Measurements from ENCODE around the gene EXOC2.

EXOC2 gene

GRCh38 chr6:718345-718744 lies 25.4 kb upstream of the EXOC2 start:
- no peak overlapping the region for H3K27ac Mint-ChIP-seq
- H3K27me3 Mint-ChIP-seq (ENCODE audit: low read depth, poor library complexity) = peaks cover 38% of the 10 kb centered on the region
- no peak overlapping the region for H3K4me3 Mint-ChIP-seq
- H3K4me1 Mint-ChIP-seq = peaks cover 6% of the 10 kb centered on the region
- DNase-seq = no peak
- no peaks in the 10 kb centered on the region for H3K9me3 Mint-ChIP-seq
- no peaks in the 10 kb centered on the region for H3K36me3 Mint-ChIP-seq (ENCODE audit: low read depth)
- no peak for TF ChIP-seq CTCF (IDR thresholded peaks at IDR 0.05)

GRCh38 chr6:717135-717534 lies 24.2 kb upstream of the EXOC2 start:
- Mint-ChIP-seq H3K27me3 (ENCODE audit: low read depth, poor library complexity) (peaks cover 33% of the 10 kb centered on the region), H3K4me1 (peaks cover 6% of the 10 kb centered on the region), H3K36me3 (ENCODE audit: low read depth) (no peaks in the 10 kb centered on the region)

GRCh38 chr6:715709-716491 lies 23.0 kb upstream of the EXOC2 start:
- DNase-seq = no peak
- peaks cover 13% of the 10 kb centered on the region for H3K4me1 Mint-ChIP-seq
- TF ChIP-seq CTCF (IDR thresholded peaks at IDR 0.05) = no peak
- H3K36me3 Mint-ChIP-seq (ENCODE audit: low read depth) = no peaks in the 10 kb centered on the region
- H3K27ac Mint-ChIP-seq = no peak overlapping the region
- H3K27me3 Mint-ChIP-seq (ENCODE audit: low read depth, poor library complexity) = peaks cover 37% of the 10 kb centered on the region
- H3K9me3 Mint-ChIP-seq = no peaks in the 10 kb centered on the region
- no peak overlapping the region for H3K4me3 Mint-ChIP-seq

More at GRCh38 chr6:717135-717534, 24.2 kb upstream of the EXOC2 start:
- Mint-ChIP-seq H3K9me3 (no peaks in the 10 kb centered on the region), H3K4me3 (no peak overlapping the region), H3K27ac (no peak overlapping the region)
- no peak for DNase-seq
- TF ChIP-seq CTCF (IDR thresholded peaks at IDR 0.05) = no peak

- no peak for TF ChIP-seq CTCF (IDR thresholded peaks at IDR 0.05)
- no peaks in the 10 kb centered on the region for H3K36me3 Mint-ChIP-seq (ENCODE audit: low read depth)
- H3K9me3 Mint-ChIP-seq = no peaks in the 10 kb centered on the region
- DNase-seq = no peak
- H3K27me3 Mint-ChIP-seq (ENCODE audit: low read depth, poor library complexity) = peaks cover 40% of the 10 kb centered on the region
- H3K27ac Mint-ChIP-seq = no peak overlapping the region
- peaks cover 23% of the 10 kb centered on the region for H3K4me1 Mint-ChIP-seq
- H3K4me3 Mint-ChIP-seq = no peak overlapping the region
Observed at GRCh38 chr6:714100-714499, 21.2 kb upstream of the EXOC2 start.

GRCh38 chr6:713351-713750 lies 20.4 kb upstream of the EXOC2 start:
- Mint-ChIP-seq H3K27me3 (ENCODE audit: low read depth, poor library complexity) (peaks cover 40% of the 10 kb centered on the region), H3K4me1 (peaks cover 24% of the 10 kb centered on the region), H3K27ac (no peak overlapping the region), H3K4me3 (no peak overlapping the region), H3K9me3 (no peaks in the 10 kb centered on the region), H3K36me3 (ENCODE audit: low read depth) (no peaks in the 10 kb centered on the region)
- no peak for DNase-seq
- no peak for TF ChIP-seq CTCF (IDR thresholded peaks at IDR 0.05)

GRCh38 chr6:712805-713204 lies 19.9 kb upstream of the EXOC2 start:
- DNase-seq = no peak
- TF ChIP-seq CTCF (IDR thresholded peaks at IDR 0.05) = no peak
- Mint-ChIP-seq H3K9me3 (no peaks in the 10 kb centered on the region), H3K36me3 (ENCODE audit: low read depth) (no peaks in the 10 kb centered on the region), H3K27me3 (ENCODE audit: low read depth, poor library complexity) (peaks cover 35% of the 10 kb centered on the region), H3K27ac (no peak overlapping the region), H3K4me1 (peaks cover 27% of the 10 kb centered on the region), H3K4me3 (no peak overlapping the region)
